Effector memory CD8-positive, alpha-beta T cell (primary cell): ENCODE measurements around the gene UPK1A.
"Not testable (repeated sequence)": the region's sequence is repeated elsewhere in the genome, so short reads cannot be mapped to it uniquely, and the experiment has no call there.

Experiments
- ATAC-seq: fragments of 150-1000 bp; cut with Tn5 transposase; replicated peaks from 2 replicates; pipeline ENCODE4 v1.10.0; 2021; ENCODE audit warnings: mild to moderate bottlenecking, moderate library complexity
- DNase-seq, 3 experiments: peaks; one replicate each; pipeline ENCODE4 v3.0.0; 2021
- H3K27ac Mint-ChIP-seq, 2 donors: one replicate each; pipeline ENCODE4 v1.8.0; 2022; ENCODE audit warnings: mild to moderate bottlenecking in 2 of 2, mixed read lengths in 2 of 2, moderate library complexity in 2 of 2
- H3K27me3 Mint-ChIP-seq, 2 donors: one replicate each; pipeline ENCODE4 v1.8.0; 2022; ENCODE audit warnings: mixed read lengths in 2 of 2
- H3K36me3 Mint-ChIP-seq: one replicate; pipeline ENCODE4 v1.8.0; 2022; ENCODE audit warnings: mild to moderate bottlenecking, moderate library complexity, mixed read lengths; ENCODE audit not compliant: insufficient read depth
- H3K4me1 Mint-ChIP-seq, 2 donors: one replicate each; pipeline ENCODE4 v1.8.0; 2022; ENCODE audit warnings: low read depth in 2 of 2, mixed read lengths in 2 of 2
- H3K4me3 Mint-ChIP-seq, 2 donors: one replicate each; pipeline ENCODE4 v1.8.0; 2022; ENCODE audit warnings: mild to moderate bottlenecking in 2 of 2, mixed read lengths in 2 of 2, moderate library complexity in 2 of 2
- H3K9me3 Mint-ChIP-seq, 2 donors: one replicate each; pipeline ENCODE4 v1.8.0; 2022; ENCODE audit warnings: mixed read lengths in 2 of 2

UPK1A gene

DNA sequence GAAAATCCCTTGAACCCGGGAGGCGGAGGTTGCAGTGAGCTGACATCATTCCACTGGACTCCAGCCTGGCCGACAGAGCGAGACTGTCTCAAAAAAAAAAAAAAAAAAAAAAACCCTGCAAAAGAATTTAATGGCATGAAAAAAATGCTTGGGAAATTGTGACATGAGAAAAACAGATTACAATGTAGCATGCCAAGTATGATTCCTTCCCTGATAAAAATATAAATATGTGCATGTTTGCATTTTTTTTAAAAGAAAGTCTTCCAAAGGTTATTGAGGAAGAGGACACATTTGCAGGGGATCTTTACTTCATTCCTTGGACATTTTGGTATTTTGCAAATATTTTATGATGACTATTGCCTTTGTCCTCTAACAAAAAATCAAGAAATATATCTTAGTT is 23.5 kb downstream of the UPK1A start:
- Mint-ChIP-seq H3K36me3 (peaks cover 4% of the 10 kb centered on the region), H3K27me3 (no peaks in the 10 kb centered on the region)

DNA sequence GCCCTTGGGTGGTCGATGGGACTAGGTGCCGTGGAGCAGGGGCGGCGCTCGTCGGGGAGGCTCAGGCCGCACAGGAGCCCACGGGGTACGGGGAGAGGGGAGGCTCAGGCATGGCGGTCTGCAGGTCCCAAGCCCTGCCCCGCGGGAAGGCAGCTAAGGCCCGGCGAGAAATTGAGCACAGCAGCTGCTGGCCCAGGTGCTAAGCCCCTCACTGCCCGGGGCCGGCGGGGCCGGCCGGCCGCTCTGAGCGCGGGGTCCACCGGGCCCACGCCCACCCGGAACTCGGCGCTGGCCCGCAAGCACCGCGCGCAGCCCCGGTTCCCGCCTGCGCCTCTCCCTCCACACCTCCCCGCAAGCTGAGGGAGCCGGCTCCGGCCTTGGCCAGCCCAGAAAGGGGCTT is 24.8 kb downstream of the UPK1A start:
- not testable (repeated sequence) for DNase-seq, H3K36me3 Mint-ChIP-seq, ATAC-seq, H3K9me3 Mint-ChIP-seq, H3K4me1 Mint-ChIP-seq, H3K4me3 Mint-ChIP-seq, H3K27ac Mint-ChIP-seq, H3K27me3 Mint-ChIP-seq

More for the DNA sequence above, 23.5 kb downstream of the UPK1A start:
- Mint-ChIP-seq H3K4me3 (no peak overlapping the region), H3K27ac (no peak overlapping the region), H3K4me1 (no peaks in the 10 kb centered on the region), H3K9me3 (no peaks in the 10 kb centered on the region)
- no peak for ATAC-seq
- no peak for DNase-seq

DNA sequence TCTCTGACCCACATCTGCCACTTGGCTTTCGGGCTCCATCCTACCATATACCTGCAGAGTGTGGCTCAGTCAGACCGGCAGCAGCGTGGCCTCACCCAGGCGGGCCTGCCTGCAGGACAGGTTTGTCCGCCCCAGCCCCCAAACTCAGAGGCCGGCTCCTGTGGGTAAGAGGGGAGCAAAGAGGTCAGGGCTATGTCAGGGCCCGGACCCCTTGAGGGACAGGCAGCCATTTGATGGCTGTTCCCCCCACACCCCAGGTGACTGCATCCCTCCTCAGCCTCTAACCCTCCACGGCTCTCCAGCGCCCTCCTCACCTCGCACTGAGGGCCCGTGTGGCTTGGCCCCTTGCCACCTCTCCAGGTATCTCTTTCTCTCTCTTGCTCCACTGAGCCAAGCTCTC is 25.7 kb downstream of the UPK1A start:
- ATAC-seq, result no peak
- no peaks in the 10 kb centered on the region for H3K27me3 Mint-ChIP-seq
- peaks cover 4% of the 10 kb centered on the region for H3K36me3 Mint-ChIP-seq
- H3K27ac Mint-ChIP-seq, result no peak overlapping the region
- H3K9me3 Mint-ChIP-seq, result no peaks in the 10 kb centered on the region
- H3K4me1 Mint-ChIP-seq, result no peaks in the 10 kb centered on the region
- DNase-seq, result no peak
- H3K4me3 Mint-ChIP-seq, result no peak overlapping the region

DNA sequence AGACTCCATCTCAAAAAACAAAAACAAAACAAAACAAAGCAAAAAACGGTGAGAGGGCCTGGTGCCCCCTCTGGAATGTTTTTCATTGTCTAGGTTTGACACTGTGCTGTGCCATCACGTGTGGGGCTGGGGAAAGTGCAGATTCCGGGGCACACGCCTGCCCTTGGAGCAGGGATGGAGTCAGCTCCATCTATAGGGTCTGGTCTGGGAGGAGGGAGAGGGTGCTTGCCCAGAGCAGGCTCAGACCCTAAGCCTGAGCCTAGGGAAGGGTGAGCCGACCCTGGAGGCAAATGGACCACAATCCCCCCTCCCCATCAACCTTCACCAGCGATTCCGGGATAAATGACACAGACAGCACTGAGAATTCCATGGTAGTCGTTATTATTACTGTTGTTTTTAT is 27.1 kb downstream of the UPK1A start:
- ATAC-seq (peak; percentile 3), DNase-seq (no peak)
- Mint-ChIP-seq H3K9me3 (no peaks in the 10 kb centered on the region), H3K27me3 (no peaks in the 10 kb centered on the region), H3K4me1 (no peaks in the 10 kb centered on the region), H3K36me3 (peaks cover 4% of the 10 kb centered on the region), H3K4me3 (no peak overlapping the region), H3K27ac (no peak overlapping the region)

DNA sequence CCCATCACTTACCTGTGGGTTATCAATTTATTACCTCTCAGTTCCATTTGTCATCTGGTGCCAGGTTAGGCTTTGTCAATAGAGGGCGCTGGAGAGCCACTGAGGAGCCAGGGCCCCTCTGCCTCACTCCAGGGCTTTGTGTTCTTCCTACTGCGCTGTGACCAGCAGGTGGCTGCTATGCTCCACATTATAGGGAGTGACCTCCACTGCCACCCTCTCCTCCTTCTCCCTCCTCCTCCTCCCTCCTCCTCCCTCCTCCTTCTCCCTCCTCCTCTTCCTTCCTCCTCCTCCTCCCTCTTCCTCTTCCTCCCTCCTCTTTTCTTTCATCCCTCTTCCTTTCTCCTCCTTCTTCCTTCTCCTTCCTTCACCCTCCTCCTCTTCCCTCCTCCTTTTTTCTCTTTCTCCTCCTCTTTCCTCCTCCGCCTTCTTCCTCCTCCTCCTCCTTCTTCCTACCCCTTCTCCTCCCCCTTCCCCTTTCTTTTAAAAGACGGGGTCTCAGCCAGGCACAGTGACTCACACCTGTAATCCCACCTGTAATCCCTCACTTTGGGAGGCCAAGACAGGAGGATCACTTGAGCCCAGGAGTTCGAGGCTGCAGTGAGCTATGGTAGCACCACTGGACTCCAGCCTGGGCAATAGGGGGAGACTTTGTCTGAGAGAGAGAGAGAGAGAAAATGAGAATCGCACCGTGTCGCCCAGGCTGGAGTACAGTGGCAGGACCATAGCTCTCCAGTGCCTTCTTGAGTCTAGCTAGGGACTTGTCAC is 27.7 kb downstream of the UPK1A start:
- Mint-ChIP-seq H3K4me3 (no peak overlapping the region), H3K27me3 (no peaks in the 10 kb centered on the region), H3K36me3 (peaks cover 4% of the 10 kb centered on the region), H3K9me3 (no peaks in the 10 kb centered on the region), H3K27ac (no peak overlapping the region), H3K4me1 (no peaks in the 10 kb centered on the region)
- DNase-seq (peak; percentile 90 to 92 (median 92)), ATAC-seq (peak; percentile 100)

DNA sequence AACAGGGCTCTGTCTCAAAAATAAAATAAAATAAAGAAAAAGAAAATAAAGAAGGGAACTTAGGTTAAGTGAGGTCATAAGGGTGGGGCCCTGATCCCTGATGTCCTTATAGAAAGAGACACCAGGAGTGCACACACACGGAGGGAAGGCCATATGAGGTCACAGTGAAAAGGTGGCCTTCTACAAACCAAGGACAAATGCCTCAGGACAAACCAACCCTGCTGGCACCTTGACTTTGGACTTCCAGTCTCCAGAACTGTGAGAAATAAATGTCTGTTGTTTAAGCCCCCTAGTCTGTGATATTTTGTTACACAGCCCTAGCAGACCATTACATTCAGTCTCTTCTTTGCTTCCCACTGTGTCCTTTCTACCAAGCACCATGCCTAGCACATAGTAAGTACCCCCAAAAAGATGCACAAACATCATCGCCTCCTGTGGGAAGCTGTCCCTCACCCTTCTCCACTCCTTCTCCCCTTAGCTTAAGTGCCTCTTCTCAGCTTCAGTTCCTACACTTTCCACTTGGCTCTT is 29.6 kb downstream of the UPK1A start:
- no peaks in the 10 kb centered on the region for H3K27me3 Mint-ChIP-seq
- H3K4me3 Mint-ChIP-seq, result no peak overlapping the region
- DNase-seq (no peak), ATAC-seq (no peak)
- H3K4me1 Mint-ChIP-seq, result no peaks in the 10 kb centered on the region
- no peaks in the 10 kb centered on the region for H3K9me3 Mint-ChIP-seq
- H3K27ac Mint-ChIP-seq, result no peak overlapping the region
- H3K36me3 Mint-ChIP-seq, result no peaks in the 10 kb centered on the region

DNA sequence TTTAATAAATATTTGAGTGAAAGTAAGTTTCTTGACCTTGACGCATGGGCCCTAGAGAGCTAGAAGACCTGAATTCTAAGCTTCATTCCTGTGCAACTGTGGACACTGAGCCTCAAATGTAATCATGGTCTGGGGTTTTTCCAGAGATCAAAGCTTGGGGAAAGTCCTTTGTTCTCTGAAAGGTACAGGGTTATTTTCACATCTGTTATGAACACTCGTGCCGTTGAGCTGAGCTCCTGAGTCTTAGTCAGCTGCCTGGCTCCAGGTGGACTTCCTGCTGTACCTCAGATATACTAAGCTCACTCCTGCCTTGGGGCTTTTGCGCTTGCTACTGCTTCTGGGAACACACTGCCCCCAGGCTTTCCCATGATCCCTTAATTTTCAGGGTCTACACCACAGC is 30.5 kb downstream of the UPK1A start:
- DNase-seq (no peak), ATAC-seq (no peak)
- Mint-ChIP-seq H3K27me3 (peaks cover 0 to 2% of the 10 kb centered on the region in 2 donors), H3K36me3 (no peaks in the 10 kb centered on the region), H3K9me3 (no peaks in the 10 kb centered on the region), H3K27ac (no peak overlapping the region), H3K4me1 (no peaks in the 10 kb centered on the region), H3K4me3 (no peak overlapping the region)

DNA sequence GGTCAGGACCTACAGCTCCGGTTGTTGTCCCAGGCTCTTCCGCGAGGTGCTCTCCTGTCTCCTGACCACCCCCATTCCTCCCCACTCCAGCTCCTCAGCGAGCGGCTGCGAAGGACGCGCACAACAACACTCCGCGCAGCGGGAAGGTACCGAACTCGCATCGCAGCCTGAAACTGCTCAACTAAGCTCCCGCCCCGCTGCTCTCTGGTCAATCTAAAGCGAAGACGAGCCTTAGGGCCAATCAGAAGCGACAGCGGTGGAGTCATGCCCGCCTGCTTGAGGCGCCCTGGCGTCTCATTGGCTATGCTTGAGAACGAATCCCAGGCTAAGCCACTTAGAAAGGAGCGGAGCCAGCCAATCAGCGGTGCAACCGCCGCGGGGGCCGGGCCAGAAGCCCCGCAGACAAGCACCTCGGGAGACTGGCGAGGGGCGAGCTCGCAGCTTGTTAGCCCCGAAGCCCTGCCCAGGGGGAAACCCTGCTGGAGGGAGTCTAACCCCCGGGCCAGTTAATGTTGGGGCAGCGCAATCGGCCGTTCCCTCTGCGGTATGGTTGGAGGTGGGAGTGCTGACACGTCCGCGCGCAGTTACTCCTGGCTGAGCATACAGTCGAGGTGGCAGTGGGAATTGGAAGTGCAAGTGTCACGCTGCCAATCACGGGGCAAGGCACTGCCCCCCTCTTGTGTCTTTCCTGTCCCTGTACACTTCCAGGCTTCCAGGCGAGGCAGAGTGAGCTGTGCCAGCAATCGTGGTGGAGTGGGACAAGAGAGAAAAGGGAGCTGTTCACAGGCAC is 36.1 kb downstream of the UPK1A start:
- Mint-ChIP-seq H3K4me3 (peak overlapping the region; percentile 92 to 94), H3K9me3 (no peaks in the 10 kb centered on the region), H3K36me3 (peaks cover 6% of the 10 kb centered on the region), H3K27ac (peak overlapping the region; percentile 85 to 86), H3K4me1 (peaks cover 5 to 7% of the 10 kb centered on the region in 2 donors), H3K27me3 (peaks cover 0 to 9% of the 10 kb centered on the region in 2 donors)
- DNase-seq (peak; percentile 84 to 85 (median 84)), ATAC-seq (peak; percentile 99)

DNA sequence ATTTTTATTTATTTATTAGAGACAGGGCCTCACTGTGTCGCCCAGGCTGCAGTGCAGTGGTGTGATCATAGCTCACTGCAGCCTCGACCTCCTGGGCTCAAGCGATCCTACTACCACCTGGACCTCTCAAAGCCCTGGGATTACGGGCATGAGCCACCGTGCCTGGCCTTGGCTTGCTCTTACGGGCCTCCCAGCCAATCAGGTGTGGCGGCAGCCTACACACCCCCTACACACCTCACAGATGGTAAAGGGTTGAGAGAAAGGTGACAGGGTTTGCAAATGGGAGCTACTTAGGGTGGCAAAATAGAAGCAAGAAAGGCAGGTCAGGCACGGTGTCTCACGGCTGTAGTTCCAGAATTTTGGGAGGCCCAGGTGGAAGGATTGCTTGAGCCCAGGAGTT is 37.0 kb downstream of the UPK1A start:
- no peak for ATAC-seq
- H3K27me3 Mint-ChIP-seq, result peaks cover 0 to 9% of the 10 kb centered on the region in 2 donors

DNA sequence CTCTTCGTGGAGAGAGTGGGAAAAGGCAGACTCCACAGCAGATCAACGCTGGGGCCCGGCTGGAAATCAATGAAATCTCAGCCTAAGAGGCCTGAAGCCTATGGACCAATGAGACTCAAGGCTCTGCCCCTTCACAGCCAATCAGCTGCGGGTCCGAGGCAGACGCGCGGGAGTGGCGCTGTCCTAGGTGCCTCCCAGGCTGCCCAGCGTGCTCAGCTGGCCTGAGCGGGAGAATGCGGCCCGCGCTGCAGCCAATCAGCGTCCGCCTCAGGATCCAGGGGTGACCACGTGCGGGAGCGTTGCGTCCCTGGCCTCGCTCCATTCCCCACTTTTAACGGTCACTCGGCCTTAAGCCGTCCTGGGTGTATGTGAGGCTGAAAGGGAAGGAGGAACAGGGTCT is 37.9 kb downstream of the UPK1A start, which contains the start of gene ZBTB32:
ZBTB32 (plus strand) TSS at position 341 of the 400 bp plus-strand sequence. CDS start 10,069 bp downstream, outside the sequence.
- Mint-ChIP-seq H3K4me1 (peaks cover 5 to 7% of the 10 kb centered on the region in 2 donors), H3K9me3 (no peaks in the 10 kb centered on the region), H3K4me3 (no peak within 1 kb of the TSS), H3K27ac (no peak within 1 kb of the TSS), H3K27me3 (peaks cover 0 to 9% of the 10 kb centered on the region in 2 donors), H3K36me3 (peaks cover 6% of the 10 kb centered on the region)
- ATAC-seq, result no peak
- DNase-seq, result no peak

More for the DNA sequence above, 37.0 kb downstream of the UPK1A start:
- Mint-ChIP-seq H3K9me3 (no peaks in the 10 kb centered on the region), H3K27ac (no peak overlapping the region), H3K4me3 (peak overlapping the region in 1 of 2 donors; percentile 94), H3K4me1 (peaks cover 5 to 7% of the 10 kb centered on the region in 2 donors), H3K36me3 (peaks cover 6% of the 10 kb centered on the region)
- DNase-seq, result no peak

DNA sequence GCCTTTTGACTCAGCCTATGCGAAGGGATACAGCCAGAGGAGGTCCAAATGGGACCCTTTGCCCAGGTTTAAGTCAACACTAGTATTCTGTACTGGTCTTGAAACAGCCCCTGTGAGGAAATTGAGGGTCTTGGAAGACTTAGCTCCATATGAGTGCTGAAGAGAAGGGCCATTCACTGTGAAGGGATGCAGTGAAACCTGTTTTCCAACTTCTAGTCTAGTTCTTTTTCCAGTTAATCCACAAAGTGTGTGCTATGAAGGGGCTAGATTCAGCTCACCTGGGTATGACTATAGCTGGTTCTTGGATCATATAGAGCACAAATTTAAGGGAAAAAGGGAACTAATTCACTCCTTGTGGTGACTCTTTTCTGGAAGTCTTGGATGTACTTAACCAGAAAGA is 42.1 kb downstream of the UPK1A start:
- H3K27ac Mint-ChIP-seq, result no peak overlapping the region
- DNase-seq, result no peak
- H3K4me3 Mint-ChIP-seq, result no peak overlapping the region
- no peaks in the 10 kb centered on the region for H3K36me3 Mint-ChIP-seq
- peaks cover 0 to under 1% of the 10 kb centered on the region in 2 donors for H3K27me3 Mint-ChIP-seq
- ATAC-seq, result no peak
- H3K9me3 Mint-ChIP-seq, result no peaks in the 10 kb centered on the region
- peaks cover 18 to 24% of the 10 kb centered on the region in 2 donors for H3K4me1 Mint-ChIP-seq

DNA sequence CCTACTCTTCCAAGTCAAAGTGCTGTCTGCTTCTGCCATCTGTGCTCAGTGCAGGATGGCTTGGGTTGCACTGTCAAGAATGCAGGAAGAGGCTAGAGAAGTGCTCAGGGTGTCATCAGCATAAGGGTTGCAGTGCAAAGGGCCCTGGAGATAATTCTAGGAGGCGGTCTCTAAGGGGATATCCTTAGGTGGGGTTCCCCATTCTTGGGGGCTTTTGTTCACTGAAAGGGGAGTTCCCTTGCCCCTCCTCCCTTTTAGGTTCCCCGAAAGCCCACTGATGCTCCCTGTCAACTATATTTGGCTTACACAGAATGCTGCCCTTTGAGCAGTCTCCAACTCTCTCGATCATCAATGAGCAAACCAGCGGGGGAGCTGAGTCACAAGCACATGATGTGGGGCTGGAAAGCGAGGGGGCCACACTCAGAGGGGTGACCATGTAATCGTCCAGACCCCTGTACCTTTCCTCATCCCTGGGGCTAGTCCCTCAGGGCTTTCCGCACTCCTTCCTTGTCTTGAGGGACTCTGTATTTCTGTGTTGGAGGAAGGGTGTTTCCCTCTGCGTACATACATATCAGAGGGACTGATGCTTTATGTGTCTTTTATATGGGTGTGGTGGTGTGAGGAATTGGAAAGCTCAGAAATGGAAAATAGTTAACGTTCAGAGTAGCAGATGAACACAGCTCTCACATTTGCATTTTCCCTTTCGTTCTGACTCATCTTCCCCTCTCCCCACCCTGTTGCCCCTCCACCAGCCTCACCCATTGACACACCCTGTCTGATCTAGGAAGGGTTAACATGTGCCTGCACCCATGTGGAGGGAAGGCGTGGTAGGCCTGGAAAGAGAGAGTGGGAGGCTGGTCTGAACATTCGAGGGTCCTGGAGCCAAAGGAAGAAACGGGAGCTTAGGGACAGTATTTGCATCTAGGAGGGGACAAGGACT is 44.7 kb downstream of the UPK1A start:
- H3K36me3 Mint-ChIP-seq, result peaks cover 9% of the 10 kb centered on the region
- peaks cover 0 to 7% of the 10 kb centered on the region in 2 donors for H3K27me3 Mint-ChIP-seq
- peak overlapping the region; percentile 35 to 65 for H3K4me3 Mint-ChIP-seq
- DNase-seq (no peak), ATAC-seq (peak; percentile 15)
- no peaks in the 10 kb centered on the region for H3K9me3 Mint-ChIP-seq
- peaks cover 39 to 45% of the 10 kb centered on the region in 2 donors for H3K4me1 Mint-ChIP-seq
- peak overlapping the region; percentile 87 to 93 for H3K27ac Mint-ChIP-seq
